ENCODE results near the gene DISC1. TPM values are rescaled to one million over a fixed set of nuclear protein-coding genes. Genes with fewer than 3 reads are reported as not detected.
A peak's percentile ranks its signal among the peaks of the same experiment; 100 is the strongest.

Gene DISC1
- total RNA-seq, 3 donors from 2014 or later, result 4.8 to 11.3 (median 8.9) TPM

DNA sequence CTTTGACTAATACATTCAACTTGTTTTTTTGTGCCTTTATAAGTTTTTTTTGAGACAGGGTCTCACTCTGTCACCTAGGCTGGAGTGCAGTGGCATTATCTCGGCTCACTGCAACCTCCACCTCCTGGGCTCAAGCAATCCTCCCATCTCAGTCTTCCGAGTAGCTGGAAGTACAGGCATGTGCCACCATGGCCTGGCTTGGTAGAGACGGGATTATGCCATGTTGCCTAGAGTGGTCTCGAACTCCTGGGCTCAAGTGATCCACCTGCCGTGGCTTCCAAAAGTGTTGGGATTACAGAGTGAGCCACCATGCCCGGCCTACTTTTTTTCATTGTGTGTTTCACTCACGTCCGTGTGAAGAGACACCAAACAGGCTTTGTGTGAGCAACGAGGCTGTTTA lies 202.7 kb downstream of the DISC1 start:
- DNase-seq (no peak), ATAC-seq (no peak)
- no peak overlapping the region for H3K4me3 ChIP-seq
- intact Hi-C loops (cut with DNase I, micrococcal nuclease), result no loop called here
- no peaks in the 10 kb centered on the region for H3K4me1 ChIP-seq (ENCODE audit: low read depth)
- TF ChIP-seq, protein P1, sequence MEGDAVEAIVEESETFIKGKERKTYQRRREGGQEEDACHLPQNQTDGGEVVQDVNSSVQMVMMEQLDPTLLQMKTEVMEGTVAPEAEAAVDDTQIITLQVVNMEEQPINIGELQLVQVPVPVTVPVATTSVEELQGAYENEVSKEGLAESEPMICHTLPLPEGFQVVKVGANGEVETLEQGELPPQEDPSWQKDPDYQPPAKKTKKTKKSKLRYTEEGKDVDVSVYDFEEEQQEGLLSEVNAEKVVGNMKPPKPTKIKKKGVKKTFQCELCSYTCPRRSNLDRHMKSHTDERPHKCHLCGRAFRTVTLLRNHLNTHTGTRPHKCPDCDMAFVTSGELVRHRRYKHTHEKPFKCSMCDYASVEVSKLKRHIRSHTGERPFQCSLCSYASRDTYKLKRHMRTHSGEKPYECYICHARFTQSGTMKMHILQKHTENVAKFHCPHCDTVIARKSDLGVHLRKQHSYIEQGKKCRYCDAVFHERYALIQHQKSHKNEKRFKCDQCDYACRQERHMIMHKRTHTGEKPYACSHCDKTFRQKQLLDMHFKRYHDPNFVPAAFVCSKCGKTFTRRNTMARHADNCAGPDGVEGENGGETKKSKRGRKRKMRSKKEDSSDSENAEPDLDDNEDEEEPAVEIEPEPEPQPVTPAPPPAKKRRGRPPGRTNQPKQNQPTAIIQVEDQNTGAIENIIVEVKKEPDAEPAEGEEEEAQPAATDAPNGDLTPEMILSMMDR (IDR thresholded peaks at IDR 0.05), result no peak
- H3K36me3 ChIP-seq (ENCODE audit: low read depth), result no peaks in the 10 kb centered on the region
- no peaks in the 10 kb centered on the region for H3K9me3 ChIP-seq

DNA sequence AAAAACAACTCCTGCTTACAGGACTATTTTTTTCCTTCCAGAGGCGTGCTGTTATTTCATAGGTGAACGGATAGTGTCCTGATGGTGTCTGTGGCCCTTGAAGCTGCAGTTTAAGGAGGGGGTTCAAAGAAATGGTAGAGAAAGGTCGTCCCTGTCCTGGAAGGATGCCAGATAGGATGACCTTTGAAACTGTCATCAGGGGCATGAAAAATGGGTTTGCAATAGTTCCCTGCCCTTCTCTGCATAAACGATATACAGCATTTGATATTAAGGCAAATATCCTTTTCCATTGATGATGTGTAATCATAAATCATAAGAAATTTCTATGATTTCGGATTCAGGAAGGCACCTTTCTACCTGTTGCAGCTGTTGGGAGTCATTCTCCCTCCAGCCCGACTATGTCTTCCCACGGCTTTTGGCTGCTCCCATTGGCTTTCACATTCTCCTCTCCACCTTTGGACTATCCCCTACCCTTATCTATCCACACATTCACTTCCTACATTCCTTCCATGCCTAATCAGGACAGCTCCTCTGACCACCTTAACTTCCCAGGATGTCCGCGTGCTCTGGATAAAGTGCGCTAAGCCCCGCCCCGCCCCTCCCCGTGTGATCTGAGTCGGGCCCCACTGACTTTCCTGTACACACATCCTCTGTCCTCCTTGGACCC lies 209.8 kb downstream of the DISC1 start:
- H3K36me3 ChIP-seq (ENCODE audit: low read depth), result no peaks in the 10 kb centered on the region
- H3K9me3 ChIP-seq, result no peaks in the 10 kb centered on the region
- TF ChIP-seq, protein P1 (IDR thresholded peaks at IDR 0.05), result no peak
- no peak overlapping the region for H3K4me3 ChIP-seq
- ATAC-seq (no peak), DNase-seq (no peak)
- intact Hi-C loops (cut with DNase I, micrococcal nuclease), result no loop called here
- no peaks in the 10 kb centered on the region for H3K4me1 ChIP-seq (ENCODE audit: low read depth)

DNA sequence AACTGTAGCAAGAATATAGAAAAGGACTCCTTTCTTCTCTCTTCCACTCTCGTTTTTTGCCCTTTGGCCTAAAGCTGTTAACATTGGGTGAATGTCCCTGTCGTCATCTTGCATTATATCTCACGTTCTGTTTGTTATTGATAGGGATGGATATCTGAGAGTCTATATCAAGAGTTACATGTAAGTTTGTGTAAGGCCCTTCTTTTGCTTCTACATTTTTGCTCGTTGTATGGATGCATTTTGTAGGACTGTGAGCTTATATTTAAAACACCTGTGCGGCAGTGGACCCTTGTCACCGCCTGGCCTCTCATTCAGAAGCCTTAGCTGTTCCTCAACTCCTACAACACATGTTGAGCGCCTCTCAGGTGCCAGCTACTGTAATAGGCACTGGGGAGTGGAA lies 211.9 kb downstream of the DISC1 start:
- TF ChIP-seq, protein P1 (IDR thresholded peaks at IDR 0.05), result no peak
- Histone ChIP-seq H3K9me3 (no peaks in the 10 kb centered on the region), H3K36me3 (ENCODE audit: low read depth) (no peaks in the 10 kb centered on the region), H3K4me3 (no peak overlapping the region), H3K4me1 (ENCODE audit: low read depth) (no peaks in the 10 kb centered on the region)
- intact Hi-C loops (cut with DNase I, micrococcal nuclease), result no loop called here
- DNase-seq, result no peak
- no peak for ATAC-seq

DNA sequence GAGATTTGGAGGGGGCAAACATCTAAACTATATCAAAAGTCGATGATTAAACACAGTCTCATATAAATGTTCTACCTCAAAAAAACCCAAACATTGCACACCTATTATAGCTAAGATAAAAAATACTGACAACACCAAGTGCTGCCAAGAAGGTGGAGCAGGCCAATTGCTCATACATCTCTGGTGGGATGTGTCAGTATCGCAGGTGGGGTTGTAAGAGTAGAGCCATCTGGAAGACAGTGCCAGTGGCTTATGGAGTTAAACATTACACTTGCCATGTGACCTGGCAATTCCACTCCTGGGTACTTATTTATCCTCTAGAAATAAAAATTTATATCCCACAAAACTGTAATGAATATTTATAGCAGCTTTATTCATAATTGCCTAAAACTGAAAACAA lies 213.4 kb downstream of the DISC1 start:
- peak; percentile 28 for ATAC-seq
- Histone ChIP-seq H3K4me3 (no peak overlapping the region), H3K36me3 (ENCODE audit: low read depth) (no peaks in the 10 kb centered on the region), H3K4me1 (ENCODE audit: low read depth) (no peaks in the 10 kb centered on the region), H3K9me3 (no peaks in the 10 kb centered on the region)
- TF ChIP-seq, protein P1 (IDR thresholded peaks at IDR 0.05), result no peak
- intact Hi-C loops (cut with DNase I, micrococcal nuclease), result no loop called here
- no peak for DNase-seq

DNA sequence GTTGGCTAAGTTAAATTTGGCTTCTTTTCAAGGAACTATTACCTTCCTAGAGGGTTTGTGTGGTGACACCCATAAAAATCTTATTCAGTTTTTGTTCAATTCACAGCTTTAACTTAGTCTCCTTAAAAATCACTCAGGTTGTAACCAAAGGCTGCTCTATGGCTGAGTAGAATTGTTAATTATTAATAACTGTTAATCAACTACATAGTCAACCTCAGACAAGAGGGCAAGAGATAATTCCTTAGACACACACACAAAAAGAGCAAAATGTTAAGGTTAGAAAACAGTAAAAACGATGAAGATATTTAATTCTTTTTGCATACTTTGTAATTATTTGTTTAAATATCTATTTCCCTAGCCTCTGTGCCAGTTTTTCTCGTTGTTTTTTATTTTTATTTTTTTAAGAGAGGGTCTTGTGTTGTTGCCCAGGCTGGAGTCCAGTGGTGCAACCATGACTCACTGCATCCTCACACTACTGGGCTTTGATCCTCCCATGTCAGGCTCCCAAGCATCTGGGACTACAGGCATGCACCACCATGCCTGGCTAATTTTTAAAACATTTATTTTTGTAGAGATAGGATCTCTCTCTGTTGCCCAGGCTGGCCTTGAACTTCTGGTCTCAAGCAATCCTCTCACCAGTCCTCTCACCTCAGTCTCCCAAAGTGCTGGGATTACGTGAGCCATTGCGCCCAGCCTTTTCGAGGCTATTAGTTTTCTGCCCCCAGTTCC lies 215.2 kb downstream of the DISC1 start:
- H3K4me3 ChIP-seq, result no peak overlapping the region
- no peak for ATAC-seq
- TF ChIP-seq, protein P1 (IDR thresholded peaks at IDR 0.05), result no peak
- H3K36me3 ChIP-seq (ENCODE audit: low read depth), result no peaks in the 10 kb centered on the region
- H3K4me1 ChIP-seq (ENCODE audit: low read depth), result no peaks in the 10 kb centered on the region
- DNase-seq, result no peak
- H3K9me3 ChIP-seq, result no peaks in the 10 kb centered on the region
- intact Hi-C loops (cut with DNase I, micrococcal nuclease), result no loop called here
